Astrocyte (in vitro differentiated cells and primary cell): ENCODE measurements around the gene CACNA1C. TPM values are rescaled to one million over a fixed set of nuclear protein-coding genes. Genes with fewer than 3 reads are reported as not detected.

Source experiments
- DNase-seq: peaks from one replicate; pipeline ENCODE4 v3.0.0-alpha.2; 2010; ENCODE audit warnings: low read depth
- FAIRE-seq: peaks from 2 replicates; lab custom pipeline; 2011; peaks lifted over from hg19 to GRCh38; lab: Jason Lieb, UNC
- H2AFZ ChIP-seq: 2 replicates; pipeline ENCODE4 v1.6.0; 2012; ENCODE audit warnings: low read depth, low read length, inconsistent platforms
- H3K27ac ChIP-seq: 2 replicates; pipeline ENCODE4 v1.5.1; 2011; ENCODE audit warnings: low read depth, low read length, inconsistent platforms
- H3K27me3 ChIP-seq: 2 replicates; pipeline ENCODE4 v1.6.0; 2011; ENCODE audit warnings: low read length, inconsistent platforms; ENCODE audit not compliant: insufficient read depth
- H3K36me3 ChIP-seq: 2 replicates; pipeline ENCODE4 v1.5.1; 2011; ENCODE audit warnings: low read length, inconsistent platforms; ENCODE audit not compliant: insufficient read depth
- H3K4me1 ChIP-seq: 2 replicates; pipeline ENCODE4 v1.5.1; 2011; ENCODE audit warnings: low read length, inconsistent platforms; ENCODE audit not compliant: insufficient read depth
- H3K4me2 ChIP-seq: 2 replicates; pipeline ENCODE4 v1.6.0; 2012; ENCODE audit warnings: low read length, inconsistent platforms
- H3K4me3 ChIP-seq: 2 replicates; pipeline ENCODE4 v1.5.1; 2011; ENCODE audit warnings: low read depth, mild to moderate bottlenecking, low read length, inconsistent platforms; ENCODE audit not compliant: insufficient read depth
- H3K79me2 ChIP-seq: 2 replicates; pipeline ENCODE4 v1.6.0; 2012; ENCODE audit warnings: mild to moderate bottlenecking, low read length, inconsistent platforms; ENCODE audit not compliant: insufficient read depth
- H3K9ac ChIP-seq: 2 replicates; pipeline ENCODE4 v1.6.0; 2012; ENCODE audit warnings: mild to moderate bottlenecking, low read length, inconsistent platforms
- H3K9me3 ChIP-seq: 2 replicates; pipeline ENCODE4 v1.5.1; 2012; ENCODE audit warnings: low read depth, mild to moderate bottlenecking, low read length, inconsistent platforms; ENCODE audit not compliant: insufficient read depth
- H4K20me1 ChIP-seq: 2 replicates; pipeline ENCODE4 v1.6.0; 2012; ENCODE audit warnings: low read length, inconsistent platforms; ENCODE audit not compliant: insufficient read depth
- H3K27ac Mint-ChIP-seq: one replicate; pipeline ENCODE4 v1.8.0; 2021; ENCODE audit warnings: mild to moderate bottlenecking, mixed read lengths; ENCODE audit not compliant: unreplicated experiment
- H3K27me3 Mint-ChIP-seq: one replicate; pipeline ENCODE4 v1.8.0; 2021; ENCODE audit warnings: low read depth, mixed read lengths; ENCODE audit not compliant: unreplicated experiment
- H3K36me3 Mint-ChIP-seq: one replicate; pipeline ENCODE4 v1.8.0; 2021; ENCODE audit warnings: low read depth, mixed read lengths; ENCODE audit not compliant: unreplicated experiment
- H3K4me1 Mint-ChIP-seq: one replicate; pipeline ENCODE4 v1.8.0; 2021; ENCODE audit warnings: low read depth, mixed read lengths; ENCODE audit not compliant: unreplicated experiment
- H3K4me3 Mint-ChIP-seq: one replicate; pipeline ENCODE4 v1.8.0; 2021; ENCODE audit warnings: mild to moderate bottlenecking, moderate library complexity, mixed read lengths; ENCODE audit not compliant: unreplicated experiment
- H3K9me3 Mint-ChIP-seq: one replicate; pipeline ENCODE4 v1.8.0; 2021; ENCODE audit warnings: mild to moderate bottlenecking, mixed read lengths; ENCODE audit not compliant: unreplicated experiment
- CTCF ChIP-seq: IDR thresholded peaks from 2 replicates; pipeline ENCODE4 v1.5.1; 2011; ENCODE audit warnings: low read depth, mild to moderate bottlenecking, inconsistent platforms, low read length, moderate library complexity; ENCODE audit not compliant: insufficient read depth
- EZH2 ChIP-seq: IDR thresholded peaks from 2 replicates; pipeline ENCODE4 v1.6.1; 2012; ENCODE audit warnings: mild to moderate bottlenecking, low read length, inconsistent platforms; ENCODE audit not compliant: insufficient read depth
- total RNA-seq: library from RNA; stranded (reverse); gene quantifications from 2 replicates; pipeline ENCODE4 v1.2.1, GENCODE V29; 2021

Gene CACNA1C
- total RNA-seq, 1 donor from 2014 or later, result 2.1 TPM

DNA sequence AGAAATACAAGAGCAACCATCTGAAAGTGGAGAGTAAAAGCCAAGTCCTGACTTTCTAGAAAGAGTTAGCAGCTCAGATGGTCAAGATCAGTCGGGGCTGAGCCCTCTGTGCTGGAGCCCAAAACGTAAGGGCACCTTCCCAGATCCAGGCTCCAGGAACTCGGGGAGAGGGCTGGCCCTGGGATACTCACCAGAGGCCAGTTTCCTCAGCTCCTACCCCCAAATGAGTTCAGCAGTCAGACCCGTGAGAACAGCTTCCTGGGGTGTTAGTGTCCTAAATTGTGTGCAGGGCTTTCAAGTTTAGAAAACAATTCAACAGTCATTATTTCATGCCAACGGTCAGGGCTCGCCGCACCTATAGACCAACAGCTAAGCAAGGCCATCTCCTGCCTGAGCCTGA lies 594.4 kb downstream of the CACNA1C start:
- H2AFZ ChIP-seq, result no peak overlapping the region
- no peak overlapping the region for H3K4me3 Mint-ChIP-seq
- H3K36me3 Mint-ChIP-seq, result no peaks in the 10 kb centered on the region

DNA sequence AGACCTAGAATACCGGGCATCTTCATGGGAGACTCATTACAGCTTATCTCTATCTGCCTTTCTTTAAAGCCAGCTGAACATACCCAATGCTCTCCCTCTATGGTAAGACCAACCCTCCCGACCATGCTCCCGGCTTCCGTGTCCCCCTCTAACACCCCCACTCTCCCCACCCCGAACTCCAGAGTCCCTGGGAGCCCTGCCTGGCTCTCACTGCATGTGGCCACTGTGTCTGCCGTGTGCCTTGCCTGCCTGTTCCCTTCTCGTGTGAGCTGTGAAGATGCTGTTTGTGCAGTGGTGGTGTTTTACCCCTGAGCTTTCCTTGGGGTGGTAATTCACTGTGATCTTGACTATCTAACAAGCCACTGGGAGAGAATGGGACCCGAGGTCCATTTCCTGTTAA lies 595.6 kb downstream of the CACNA1C start:
- H3K27ac ChIP-seq, result no peak overlapping the region
- H3K9me3 ChIP-seq, result no peaks in the 10 kb centered on the region
- TF ChIP-seq CTCF (no peak), EZH2 (no peak)
- H3K4me1 ChIP-seq, result no peaks in the 10 kb centered on the region
- no peaks in the 10 kb centered on the region for H3K79me2 ChIP-seq
- H3K9ac ChIP-seq, result no peak overlapping the region
- H3K27me3 Mint-ChIP-seq, result peaks cover 42% of the 10 kb centered on the region
- no peaks in the 10 kb centered on the region for H3K36me3 Mint-ChIP-seq
- H3K9me3 Mint-ChIP-seq, result peaks cover 3% of the 10 kb centered on the region
- H3K4me3 ChIP-seq, result no peak overlapping the region
- no peak overlapping the region for H2AFZ ChIP-seq
- H3K4me1 Mint-ChIP-seq, result no peaks in the 10 kb centered on the region
- H4K20me1 ChIP-seq, result no peaks in the 10 kb centered on the region
- DNase-seq, result no peak
- no peak overlapping the region for H3K27ac Mint-ChIP-seq
- no peaks in the 10 kb centered on the region for H3K36me3 ChIP-seq
- no peak overlapping the region for H3K4me2 ChIP-seq
- peaks cover 3% of the 10 kb centered on the region for H3K27me3 ChIP-seq
- FAIRE-seq, result no peak
- no peak overlapping the region for H3K4me3 Mint-ChIP-seq

More for the DNA sequence above, 594.4 kb downstream of the CACNA1C start:
- Mint-ChIP-seq H3K9me3 (peaks cover 3% of the 10 kb centered on the region), H3K27me3 (peaks cover 49% of the 10 kb centered on the region), H3K4me1 (no peaks in the 10 kb centered on the region), H3K27ac (no peak overlapping the region)
- Histone ChIP-seq H3K27me3 (peaks cover 3% of the 10 kb centered on the region), H3K9ac (no peak overlapping the region), H4K20me1 (no peaks in the 10 kb centered on the region), H3K79me2 (no peaks in the 10 kb centered on the region), H3K27ac (no peak overlapping the region), H3K4me2 (no peak overlapping the region), H3K36me3 (no peaks in the 10 kb centered on the region), H3K4me3 (no peak overlapping the region), H3K4me1 (no peaks in the 10 kb centered on the region), H3K9me3 (no peaks in the 10 kb centered on the region)
- DNase-seq (no peak), FAIRE-seq (no peak)
- no peak for TF ChIP-seq EZH2
- no peak for TF ChIP-seq CTCF

- TF ChIP-seq CTCF, result no peak
- Mint-ChIP-seq H3K27ac (no peak overlapping the region), H3K27me3 (peaks cover 43% of the 10 kb centered on the region), H3K36me3 (no peaks in the 10 kb centered on the region), H3K9me3 (peaks cover 3% of the 10 kb centered on the region), H3K4me1 (no peaks in the 10 kb centered on the region), H3K4me3 (no peak overlapping the region)
- Histone ChIP-seq H2AFZ (no peak overlapping the region), H3K9me3 (no peaks in the 10 kb centered on the region), H3K4me2 (no peak overlapping the region), H3K4me3 (no peak overlapping the region), H3K27ac (no peak overlapping the region), H3K36me3 (no peaks in the 10 kb centered on the region), H3K79me2 (no peaks in the 10 kb centered on the region), H3K27me3 (peaks cover 3% of the 10 kb centered on the region), H3K4me1 (no peaks in the 10 kb centered on the region), H3K9ac (no peak overlapping the region), H4K20me1 (no peaks in the 10 kb centered on the region)
- DNase-seq (no peak), FAIRE-seq (no peak)
Observed at GRCh38 chr12:2649201-2650030, 596.6 kb downstream of the CACNA1C start.
